Stimulated activated CD4-positive, alpha-beta T cell treated with anti-CD3 and anti-CD28 coated beads, TNF-alpha, amount 100 ng/mL, for 48 hours (primary cell): ENCODE results near the gene HAUS6.
"Not testable (repeated sequence)": the region's sequence is repeated elsewhere in the genome, so short reads cannot be mapped to it uniquely, and the experiment has no call there.

Experiments
- DNase-seq, 3 donors: peaks; one replicate each; pipeline ENCODE4 v3.0.0-alpha.2; 2020; ENCODE audit warnings: low read depth in 3 of 3

The HAUS6 gene

DNA sequence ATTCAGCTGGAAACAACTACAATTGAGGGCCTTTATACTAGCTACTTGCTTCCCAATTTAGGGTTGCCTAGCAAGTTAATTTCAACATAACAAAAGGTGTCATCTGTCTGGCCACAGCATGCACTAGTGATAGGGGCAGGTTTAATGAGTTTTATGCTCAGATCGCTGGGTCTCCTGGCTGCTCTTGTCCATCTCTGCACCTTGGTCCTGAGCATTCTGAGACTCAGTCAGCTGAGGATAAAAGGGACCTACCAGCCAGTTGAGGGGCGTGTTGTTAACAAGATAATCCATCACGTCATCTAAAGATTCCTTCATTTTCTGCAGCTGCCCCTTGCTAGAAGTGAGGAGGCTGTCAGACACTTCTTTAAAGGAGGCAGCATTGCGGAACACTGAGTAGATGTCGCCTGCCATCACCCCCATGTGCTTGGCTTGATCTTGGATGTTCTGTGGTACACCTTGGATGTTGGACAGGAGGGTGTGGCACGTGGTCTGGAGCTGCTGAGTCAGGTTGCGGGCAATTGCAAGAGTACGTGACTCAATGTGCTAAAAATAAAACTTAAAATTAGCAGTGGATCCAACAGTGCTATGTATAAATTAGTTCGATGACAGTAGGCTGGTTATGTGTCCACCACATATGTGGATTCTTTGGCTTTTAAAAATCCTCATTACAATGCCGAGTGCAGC, 13.5 kb upstream of the HAUS6 start:
- DNase-seq, result no peak

DNA sequence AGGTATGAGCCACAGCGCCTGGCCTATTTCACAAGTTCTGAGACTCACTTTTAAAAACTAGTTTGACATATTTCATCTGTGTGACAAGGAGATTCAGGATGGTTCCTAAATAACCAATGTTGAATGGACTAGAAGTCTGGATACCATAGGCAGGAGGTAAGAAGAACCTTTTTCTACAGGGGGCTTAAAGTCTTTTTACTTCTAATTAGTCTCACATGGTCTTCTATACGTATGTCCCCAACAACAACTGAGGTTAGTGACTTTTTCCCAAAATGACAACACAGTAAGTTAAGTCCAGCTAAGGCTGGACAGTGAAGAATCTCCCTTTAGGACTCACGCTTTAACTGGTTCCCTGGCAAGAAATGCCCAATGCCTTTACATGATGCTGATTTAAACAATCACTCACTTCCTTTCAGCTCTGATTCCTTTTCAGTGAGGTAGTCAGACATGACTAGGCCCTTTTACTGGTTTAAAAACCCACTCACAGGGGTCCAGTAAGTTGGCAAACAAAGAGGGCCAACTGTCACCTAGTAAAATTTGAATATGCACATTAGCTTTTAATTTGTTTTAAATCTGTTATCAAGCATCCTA, 12.1 kb upstream of the HAUS6 start:
- DNase-seq, result no peak

DNA sequence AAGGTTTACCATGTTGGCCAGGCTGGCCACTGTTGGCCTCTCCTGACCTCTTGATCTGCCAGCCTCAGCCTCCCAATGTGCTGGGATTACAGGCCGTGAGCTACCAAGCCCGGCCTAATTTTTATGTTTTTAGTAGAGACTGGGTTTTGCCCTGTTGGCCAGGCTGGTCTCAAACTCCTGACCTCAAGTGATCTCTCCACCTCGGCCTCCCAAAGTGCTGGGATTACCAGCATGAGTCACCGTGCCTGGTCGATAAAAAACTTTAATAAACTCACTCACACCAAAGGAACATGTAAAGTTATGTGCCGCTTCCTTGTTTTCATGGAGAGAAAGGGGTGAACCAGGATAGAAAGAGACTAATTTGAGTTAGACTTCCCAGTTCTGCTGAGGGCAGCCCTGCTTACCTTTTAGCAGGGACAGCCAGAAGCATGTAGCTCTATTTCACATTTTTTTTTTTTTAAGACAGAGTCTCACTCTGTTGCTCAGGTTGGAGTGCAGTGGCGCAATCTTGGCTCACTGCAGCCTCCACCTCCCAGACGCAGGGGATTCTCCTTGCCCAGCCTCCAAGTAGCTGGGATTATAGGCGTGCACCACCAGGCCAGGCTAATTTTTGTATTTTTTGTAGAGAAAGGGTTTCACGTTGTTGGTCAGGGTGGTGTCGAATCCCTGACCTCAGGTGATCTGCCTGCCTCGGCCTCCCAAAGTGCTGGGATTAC, 11.4 kb upstream of the HAUS6 start:
- no peak for DNase-seq

DNA sequence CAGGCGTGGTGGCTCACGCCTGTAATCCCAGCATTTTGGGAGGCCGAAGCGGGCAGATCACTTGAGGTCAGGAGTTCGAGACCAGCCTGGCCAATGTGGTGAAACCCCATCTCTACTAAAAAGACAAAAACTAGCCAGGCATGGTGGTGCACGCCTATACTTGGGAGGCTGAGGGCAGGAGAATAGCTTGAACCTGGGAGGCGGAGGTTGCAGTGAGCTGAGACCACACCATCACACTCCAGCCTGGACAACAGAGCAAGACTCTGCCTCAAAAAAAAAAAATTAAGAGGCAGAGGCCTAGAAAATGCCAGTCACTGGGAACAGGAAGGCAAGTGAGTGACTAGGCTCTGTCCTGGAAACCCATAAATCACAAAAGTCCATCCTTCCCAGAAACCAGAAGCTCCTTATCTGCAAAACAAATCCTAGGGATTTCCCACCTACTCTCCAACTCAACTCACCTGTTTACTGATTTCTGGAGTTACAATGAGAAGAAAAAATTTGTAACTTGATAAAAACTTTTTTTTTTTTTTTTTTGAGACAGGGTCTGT, 10.4 kb upstream of the HAUS6 start:
- DNase-seq, result not testable (repeated sequence)

DNA sequence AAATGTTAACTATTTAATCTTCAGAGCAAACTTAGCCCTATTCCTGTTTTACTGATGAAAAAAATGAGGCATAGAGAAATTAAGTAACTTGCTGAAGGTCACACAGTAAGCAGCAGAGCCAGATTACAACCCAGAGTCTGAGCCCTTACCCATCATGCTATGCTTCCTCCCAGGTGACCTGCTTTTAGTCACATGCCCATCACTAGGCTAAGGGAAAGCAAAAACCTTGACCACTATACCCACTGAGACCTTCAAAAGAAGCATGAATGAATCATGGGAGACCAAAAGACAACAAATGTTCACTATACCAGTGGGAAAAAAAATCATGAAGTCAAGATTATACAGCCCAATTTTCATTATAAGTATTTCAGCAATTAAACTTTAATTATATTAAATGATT, 5.3 kb upstream of the HAUS6 start:
- no peak for DNase-seq

DNA sequence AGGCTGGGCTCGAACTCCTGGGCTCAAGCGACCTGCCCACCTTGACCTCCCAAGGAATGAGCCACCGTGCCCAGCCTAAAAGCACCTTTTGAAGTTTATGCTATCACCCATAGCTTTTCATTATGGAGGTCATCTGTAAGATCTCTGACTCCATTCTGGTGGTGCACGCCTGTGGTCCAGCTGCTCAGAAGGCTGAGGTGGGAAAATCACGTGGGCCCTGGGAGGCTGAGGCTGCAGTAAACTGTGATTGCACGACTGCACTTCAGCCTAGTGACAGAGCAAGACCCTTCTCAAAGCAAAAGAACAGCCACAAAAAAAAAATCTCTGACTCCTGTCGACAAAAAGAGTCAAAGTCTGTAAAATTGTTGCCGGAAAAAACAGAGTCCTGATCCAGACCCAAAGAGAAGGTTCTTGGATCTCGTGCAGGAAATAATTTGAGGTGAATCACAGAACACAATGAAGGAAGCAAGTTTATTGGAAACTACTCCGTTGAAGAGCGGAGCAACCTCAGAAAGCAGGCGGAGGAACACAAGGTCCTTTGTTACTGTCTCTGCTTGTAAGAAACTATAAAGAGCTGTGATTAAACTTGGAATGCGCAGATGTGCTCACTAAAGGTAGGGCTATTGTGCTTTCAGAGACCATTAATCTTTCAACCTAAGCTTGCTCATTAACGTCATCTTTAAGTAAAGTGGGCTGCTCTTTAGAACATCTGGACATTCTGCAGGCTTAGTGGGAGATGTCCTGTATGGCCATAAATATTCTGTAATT, 2.0 kb upstream of the HAUS6 start:
- no peak for DNase-seq

DNA sequence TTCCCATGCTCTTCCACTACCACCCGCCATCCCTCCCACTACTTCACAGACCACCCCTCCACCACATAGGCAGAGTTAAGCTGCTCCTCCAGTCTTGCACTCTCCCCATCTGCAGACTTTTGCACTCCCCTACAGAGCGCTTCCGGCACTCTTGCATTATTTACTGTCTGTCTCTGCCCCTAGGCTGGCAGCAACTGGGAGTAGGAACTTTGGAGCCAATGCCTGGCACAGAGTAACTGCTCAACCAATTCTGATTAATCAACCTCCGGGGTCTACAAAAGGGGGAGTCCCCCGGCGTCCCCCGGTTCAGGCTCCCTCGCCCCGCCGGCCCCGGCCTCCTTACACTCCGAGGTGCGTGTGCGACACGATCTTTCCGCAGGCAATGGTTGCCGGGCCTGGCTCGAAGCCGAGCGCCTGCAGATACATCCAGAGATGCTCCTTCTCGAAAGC, 498 bp downstream of the HAUS6 start:
- DNase-seq, result peak in 1 of 3 donors; percentile 20

DNA sequence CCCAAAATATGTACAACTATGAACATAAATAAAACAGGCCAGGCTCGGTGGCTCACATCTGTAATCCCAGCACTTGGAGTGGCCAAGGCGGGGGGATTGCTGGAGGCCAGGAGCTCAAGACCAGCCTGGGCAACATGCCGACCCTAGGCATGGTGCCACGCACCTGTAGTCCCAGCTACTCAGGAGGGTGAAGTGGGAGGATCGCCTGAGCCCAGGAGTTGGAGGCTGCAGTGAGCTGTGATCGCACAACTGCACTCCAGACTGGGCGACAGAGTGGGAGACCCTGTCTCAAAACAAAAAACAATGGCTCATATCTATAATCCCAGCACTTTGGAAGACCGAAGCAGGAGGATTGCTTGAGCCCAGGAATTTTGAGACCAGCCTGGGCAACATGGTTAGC, 1.5 kb downstream of the HAUS6 start:
- DNase-seq, result no peak

DNA sequence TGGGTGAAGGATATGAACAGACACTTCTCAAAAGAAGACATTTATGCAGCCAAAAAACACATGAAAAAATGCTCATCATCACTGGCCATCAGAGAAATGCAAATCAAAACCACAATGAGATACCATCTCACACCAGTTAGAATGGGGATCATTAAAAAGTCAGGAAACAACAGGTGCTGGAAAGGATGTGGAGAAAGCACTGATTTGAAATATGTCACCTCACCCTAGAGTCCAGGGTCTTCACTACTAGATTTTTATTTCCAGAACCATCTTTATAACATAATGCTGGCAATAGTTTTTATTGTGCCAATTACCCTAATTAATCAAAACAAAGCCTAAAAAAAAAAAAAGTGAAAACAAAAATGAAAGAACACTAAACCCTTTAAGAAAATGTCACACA, 5.3 kb downstream of the HAUS6 start:
- DNase-seq, result not testable (repeated sequence)

DNA sequence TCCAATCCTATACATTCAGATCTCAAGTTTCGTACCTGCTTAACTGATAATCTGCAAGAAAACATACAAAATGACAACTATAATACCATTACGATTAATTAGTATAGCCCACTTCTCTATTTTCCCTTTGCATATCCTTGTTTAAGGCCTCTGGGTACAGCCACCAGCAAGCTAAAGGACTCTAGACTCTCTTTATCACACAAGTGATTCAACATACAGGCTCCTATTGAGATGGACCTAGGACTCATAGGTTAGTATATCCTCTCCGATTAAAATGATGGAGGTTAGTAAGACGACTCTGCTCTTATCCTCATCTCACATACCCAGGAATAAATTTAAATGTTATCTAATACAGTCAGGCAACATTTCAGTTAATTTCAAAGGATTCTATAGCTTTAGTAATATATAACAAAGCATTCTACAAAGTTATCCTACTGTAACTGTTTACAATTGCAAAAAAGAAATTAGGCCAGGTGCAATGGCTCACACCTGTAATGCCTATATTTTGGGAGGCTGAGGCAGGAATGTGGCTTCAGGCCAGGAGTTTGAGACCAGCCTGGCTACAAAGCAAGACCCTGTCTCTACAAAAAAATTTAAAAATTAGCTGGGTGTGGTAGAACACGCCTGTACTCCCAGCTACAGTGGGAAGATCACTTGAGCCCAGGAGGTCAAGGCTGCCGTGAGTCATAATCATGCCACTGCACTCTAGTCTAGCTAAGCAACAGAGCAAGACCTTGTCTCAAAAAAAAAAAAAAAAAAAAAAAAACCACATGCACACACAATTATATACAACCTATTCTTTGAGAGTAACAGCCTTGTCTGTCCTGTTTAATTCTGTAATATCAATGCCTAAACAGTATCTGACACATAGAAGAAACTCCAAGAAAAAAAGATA, 15.4 kb downstream of the HAUS6 start:
- no peak for DNase-seq

DNA sequence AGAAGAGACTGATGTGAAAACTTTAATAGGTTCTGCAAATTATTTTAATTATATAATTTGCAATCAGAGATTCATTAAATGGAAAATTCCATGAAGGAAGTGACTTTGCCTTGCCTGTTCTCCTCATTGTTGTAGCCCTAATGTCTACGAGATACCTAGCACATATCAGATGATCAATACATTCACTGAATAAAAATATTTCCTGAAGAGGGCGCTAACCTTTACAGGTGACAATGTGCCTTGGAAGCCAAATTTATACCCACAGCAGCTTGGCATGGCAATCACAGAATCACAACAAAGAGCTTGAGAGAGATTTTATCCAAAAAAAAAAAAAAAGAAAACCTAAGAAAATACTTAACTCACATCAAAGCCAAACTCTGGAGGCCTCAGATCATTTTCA, 17.4 kb downstream of the HAUS6 start:
- no peak for DNase-seq

DNA sequence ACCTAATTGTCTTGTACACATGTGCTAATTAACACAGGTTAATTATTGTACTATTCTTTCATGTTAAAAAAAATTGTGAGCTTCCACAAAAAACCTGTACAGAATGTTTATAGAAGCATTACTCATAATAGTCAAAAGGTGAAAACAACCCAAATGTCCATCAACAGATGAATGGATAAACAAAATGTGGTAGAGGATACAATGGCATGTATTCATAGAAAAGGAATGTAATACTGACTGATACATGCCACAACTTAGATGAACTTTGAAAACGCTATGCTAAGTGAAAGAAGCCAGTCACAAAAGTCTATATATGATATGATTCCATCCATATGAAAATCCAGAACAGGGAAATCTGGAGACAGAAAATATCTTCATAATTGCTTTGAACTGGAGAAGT, 27.9 kb downstream of the HAUS6 start:
- no peak for DNase-seq

DNA sequence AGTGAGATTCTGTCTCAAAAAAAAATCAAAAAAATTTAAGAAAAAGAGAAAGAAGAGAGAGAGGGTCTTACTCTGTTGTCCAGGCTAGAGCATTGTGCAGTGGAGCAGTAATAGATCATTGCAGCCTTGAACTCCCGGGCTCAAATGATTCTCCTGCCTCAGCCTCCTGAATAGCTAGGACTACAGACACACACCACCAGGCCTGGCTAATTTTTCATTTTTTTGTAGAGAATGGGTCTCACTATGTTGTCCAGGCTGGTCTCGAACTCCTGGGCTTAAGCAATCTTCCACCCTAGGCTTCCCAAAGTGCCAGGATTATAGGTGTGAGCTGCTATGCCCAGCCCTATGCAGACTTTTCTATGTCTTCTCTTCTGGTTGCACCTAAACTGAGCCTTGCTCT, 28.5 kb downstream of the HAUS6 start:
- no peak for DNase-seq

DNA sequence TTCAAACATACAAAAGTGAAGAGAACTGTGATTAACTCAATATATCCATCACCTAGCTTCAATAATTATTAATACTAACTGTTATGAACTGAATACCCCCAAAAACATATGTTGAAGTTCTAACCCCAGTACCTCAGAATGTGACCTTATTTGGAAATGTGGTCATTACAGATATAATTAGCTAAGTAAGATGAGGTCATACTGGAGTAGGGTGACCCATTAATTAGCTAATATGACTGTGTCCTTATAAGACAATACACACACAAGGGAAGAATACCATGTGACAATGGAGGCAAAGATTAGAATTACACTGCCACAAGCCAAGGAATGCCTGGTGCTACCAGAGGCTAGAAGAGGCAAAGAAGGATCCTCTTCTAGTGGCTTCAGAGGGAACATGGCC, 45.7 kb downstream of the HAUS6 start:
- DNase-seq, result no peak

DNA sequence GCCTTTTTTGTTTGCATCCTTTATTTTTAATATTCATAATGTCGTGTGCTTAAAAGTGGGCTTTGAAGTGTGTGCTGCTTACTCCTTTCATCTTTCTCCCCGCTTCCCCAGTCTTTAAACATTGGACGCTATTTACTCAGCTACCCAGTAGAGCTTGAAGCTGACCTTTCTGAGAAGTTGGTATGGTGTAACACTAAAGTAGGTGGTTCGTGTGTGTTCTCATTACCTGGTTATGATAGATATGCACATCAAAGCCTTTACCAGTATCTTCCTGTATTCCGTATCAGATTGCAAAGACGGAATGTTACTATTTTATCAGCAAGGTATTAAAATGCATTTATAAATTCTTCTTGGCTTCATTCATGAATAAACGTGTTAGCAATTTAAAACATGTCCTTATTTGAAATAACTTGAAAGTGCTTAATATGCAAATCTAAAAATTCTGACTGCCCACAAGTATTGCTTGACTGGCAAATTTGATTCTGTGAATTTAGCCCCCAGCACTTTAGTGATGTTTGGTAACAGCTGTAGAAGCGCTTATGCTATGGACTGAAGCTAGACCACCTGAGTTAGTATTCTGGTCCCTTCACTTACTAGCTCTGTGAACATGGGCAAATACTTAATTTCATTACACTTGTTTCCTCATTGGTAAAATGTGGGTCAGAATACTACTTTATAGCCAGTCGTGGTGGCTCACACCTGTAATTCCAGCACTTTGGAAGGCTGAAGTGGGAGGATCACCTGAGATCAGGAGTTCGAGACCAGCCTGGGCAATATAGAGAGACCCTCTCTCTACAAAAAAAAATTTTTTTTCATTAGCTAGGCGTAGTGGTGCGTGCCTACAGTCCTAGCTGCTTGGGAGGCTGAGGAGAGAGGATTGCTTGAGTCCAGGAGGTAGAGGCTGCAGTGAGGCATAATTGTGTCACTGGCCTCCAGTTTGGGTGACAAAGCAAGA, 51.8 kb downstream of the HAUS6 start:
- no peak for DNase-seq

DNA sequence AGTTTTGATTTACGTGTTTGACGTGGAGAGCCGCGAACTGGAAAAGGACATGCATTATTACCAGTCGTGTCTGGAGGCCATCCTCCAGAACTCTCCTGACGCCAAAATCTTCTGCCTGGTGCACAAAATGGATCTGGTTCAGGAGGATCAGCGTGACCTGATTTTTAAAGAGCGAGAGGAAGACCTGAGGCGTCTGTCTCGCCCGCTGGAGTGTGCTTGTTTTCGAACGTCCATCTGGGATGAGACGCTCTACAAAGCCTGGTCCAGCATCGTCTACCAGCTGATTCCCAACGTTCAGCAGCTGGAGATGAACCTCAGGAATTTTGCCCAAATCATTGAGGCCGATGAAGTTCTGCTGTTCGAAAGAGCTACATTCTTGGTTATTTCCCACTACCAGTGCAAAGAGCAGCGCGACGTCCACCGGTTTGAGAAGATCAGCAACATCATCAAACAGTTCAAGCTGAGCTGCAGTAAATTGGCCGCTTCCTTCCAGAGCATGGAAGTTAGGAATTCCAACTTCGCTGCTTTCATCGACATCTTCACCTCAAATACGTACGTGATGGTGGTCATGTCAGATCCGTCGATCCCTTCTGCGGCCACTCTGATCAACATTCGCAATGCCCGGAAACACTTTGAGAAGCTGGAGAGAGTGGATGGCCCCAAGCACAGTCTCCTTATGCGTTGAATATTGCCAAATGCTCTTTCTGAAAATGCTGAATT, 52.6 kb downstream of the HAUS6 start:
- no peak for DNase-seq

DNA sequence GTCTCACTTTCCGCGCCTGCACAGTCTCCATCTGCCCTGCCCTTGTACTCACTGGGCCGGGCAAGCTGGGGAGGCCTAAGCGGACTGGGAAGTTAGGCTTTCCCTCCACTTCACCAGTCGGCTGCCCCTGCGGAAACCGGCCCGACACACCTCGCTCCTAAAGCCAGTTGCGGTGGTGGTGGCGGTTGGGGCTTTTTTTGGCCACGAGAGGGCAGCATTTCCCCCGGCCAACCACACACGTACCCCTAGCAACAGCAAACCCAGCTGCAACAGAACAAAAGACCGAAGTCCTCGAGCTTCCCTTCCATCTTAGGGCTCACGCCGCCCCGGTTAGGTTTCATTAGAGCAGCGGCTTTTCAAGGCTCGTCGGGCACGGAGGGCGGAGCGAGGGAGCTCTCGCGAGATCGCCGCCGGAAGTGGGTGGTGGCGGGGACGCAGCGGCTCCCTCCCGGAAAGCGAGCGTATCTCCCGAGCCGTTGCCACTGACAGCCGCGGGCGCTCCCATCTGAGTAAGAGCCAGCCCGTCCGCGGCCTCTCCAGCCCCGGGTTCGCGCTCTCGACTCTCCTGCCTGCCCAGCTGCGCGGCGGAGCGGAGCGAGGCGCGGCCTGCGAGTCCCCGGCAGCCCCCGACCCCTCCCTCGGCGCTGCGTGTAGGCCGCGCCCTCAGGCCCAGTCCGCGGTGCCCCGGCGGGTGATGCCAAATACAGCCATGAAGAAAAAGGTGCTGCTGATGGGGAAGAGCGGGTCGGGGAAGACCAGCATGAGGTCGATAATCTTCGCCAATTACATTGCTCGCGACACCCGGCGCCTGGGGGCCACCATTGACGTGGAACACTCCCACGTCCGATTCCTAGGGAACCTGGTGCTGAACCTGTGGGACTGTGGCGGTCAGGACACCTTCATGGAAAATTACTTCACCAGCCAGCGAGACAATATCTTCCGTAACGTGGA, 53.5 kb downstream of the HAUS6 start, which contains the start of gene RRAGA:
Gene RRAGA (plus strand): TSS at position 462 of the 951 bp plus-strand sequence. CDS start 233 bp downstream, at position 695.
- peak; percentile 87 to 88 (median 87) for DNase-seq

DNA sequence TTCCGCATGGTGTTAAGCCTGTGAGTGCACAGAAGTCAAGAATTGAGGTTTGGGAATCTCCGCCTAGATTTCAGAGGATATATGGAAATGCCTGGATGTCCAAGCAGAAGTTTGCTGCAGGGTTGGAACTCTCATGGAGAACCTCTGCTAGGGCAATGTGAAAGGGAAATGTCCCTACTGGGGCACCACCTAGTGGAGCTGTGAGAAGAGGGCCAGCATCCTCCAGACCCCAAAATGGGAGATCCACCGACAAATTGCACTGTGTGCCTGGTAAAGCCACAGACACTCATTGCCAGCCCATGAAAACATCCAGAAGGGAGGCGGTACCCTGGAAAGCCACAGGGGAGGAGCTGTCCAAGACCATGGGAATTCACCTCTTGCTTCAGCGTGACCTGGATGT, 66.1 kb downstream of the HAUS6 start:
- no peak for DNase-seq
